NCI-H345 (cell line): ENCODE results near the gene ELOA2.
"Not testable (repeated sequence)": the region's sequence is repeated elsewhere in the genome, so short reads cannot be mapped to it uniquely, and the experiment has no call there.

Experiments used
- DNase-seq: peaks from one replicate; lab custom pipeline; 2025; lab: John Stamatoyannopoulos, UW

ELOA2 gene, protein sequence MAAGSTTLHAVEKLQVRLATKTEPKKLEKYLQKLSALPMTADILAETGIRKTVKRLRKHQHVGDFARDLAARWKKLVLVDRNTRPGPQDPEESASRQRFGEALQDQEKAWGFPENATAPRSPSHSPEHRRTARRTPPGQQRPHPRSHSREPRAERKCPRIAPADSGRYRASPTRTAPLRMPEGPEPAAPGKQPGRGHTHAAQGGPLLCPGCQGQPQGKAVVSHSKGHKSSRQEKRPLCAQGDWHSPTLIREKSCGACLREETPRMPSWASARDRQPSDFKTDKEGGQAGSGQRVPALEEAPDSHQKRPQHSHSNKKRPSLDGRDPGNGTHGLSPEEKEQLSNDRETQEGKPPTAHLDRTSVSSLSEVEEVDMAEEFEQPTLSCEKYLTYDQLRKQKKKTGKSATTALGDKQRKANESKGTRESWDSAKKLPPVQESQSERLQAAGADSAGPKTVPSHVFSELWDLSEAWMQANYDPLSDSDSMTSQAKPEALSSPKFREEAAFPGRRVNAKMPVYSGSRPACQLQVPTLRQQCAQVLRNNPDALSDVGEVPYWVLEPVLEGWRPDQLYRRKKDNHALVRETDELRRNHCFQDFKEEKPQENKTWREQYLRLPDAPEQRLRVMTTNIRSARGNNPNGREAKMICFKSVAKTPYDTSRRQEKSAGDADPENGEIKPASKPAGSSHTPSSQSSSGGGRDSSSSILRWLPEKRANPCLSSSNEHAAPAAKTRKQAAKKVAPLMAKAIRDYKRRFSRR

DNA sequence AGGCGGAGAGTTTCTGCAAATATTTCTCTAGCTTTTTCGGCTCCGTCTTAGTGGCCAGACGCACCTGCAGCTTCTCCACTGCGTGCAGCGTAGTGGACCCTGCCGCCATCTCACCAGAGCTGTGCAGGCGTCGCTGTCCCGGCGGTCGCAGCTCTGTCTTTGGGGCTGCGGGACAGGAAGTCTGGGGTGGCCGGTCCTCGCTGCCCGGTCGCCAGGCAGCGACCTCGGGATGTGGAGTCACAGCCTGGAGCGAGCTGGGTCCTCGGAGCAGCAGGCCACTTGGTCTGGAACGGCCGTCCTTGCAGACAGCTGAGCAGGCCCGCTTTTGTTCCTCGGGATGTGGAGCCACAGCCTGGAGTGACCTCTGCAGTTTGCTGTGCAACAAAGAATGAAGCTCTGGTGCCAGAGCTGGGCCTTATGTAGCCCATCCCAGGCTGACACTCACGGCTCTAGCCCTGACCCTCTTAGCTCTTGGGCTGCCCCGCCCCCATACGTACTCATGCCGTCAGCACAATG, at the start of gene ELOA2:
Gene ELOA2 (minus strand): TSS at position 466 of the 516 bp plus-strand sequence. CDS start 357 bp downstream, at position 109.
- DNase-seq: no peak

DNA sequence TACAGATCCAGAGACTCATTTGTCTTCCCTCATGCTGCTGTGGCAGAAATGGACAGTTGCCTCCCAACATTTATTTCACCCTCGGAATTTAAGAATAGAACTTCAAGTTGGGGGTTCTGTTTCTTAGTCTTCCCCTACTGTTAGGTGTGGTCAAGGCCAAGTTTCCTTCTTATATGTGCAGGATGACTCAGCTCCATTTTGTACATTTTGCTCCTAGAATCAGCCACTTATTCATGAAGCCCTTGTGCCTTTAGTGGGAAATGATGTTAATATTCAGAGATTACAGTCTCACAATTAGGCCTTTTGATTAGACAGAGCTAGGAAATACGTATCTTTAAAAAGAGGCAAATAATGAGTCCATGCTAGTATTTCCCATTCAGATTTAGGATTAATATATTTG, 46.2 kb upstream of the ELOA2 start:
- DNase-seq: no peak

DNA sequence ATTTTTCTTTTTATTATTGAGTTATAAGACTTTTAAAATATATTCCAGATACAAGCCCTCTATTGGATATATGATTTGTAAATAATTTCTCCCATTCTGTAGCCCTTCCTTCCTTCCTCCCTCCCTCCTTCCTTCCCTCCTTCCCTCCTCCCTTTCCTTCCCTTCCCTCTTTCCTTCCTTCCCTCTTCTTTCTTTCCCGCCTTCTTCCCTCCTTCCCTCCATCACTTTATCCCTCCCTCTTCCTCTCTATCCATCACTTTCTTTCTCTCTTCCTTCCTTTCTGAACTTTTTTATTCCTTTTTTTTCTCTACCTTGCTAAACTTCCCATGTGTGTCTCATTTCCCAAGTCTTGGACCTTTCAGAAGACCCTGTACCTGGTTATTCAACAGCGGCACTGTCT, 45.5 kb upstream of the ELOA2 start:
- no peak for DNase-seq

DNA sequence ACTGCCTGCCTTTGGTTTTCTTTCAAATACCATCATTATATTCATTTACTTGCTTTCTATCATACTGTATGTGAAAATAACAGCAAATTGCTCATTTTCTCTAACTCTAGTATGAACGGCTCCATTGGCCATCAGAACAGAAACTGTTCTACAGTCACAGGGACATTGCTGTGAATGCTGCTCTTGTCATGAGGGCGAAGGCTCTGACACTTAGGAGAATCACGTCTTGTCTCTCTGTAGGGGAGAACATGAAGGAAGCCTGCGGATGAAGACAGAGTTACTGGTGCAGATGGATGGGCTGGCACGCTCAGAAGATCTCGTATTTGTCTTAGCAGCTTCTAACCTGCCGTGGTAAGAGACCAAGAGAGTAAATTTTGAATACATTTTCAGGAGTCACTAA, 41.7 kb upstream of the ELOA2 start:
- no peak for DNase-seq

DNA sequence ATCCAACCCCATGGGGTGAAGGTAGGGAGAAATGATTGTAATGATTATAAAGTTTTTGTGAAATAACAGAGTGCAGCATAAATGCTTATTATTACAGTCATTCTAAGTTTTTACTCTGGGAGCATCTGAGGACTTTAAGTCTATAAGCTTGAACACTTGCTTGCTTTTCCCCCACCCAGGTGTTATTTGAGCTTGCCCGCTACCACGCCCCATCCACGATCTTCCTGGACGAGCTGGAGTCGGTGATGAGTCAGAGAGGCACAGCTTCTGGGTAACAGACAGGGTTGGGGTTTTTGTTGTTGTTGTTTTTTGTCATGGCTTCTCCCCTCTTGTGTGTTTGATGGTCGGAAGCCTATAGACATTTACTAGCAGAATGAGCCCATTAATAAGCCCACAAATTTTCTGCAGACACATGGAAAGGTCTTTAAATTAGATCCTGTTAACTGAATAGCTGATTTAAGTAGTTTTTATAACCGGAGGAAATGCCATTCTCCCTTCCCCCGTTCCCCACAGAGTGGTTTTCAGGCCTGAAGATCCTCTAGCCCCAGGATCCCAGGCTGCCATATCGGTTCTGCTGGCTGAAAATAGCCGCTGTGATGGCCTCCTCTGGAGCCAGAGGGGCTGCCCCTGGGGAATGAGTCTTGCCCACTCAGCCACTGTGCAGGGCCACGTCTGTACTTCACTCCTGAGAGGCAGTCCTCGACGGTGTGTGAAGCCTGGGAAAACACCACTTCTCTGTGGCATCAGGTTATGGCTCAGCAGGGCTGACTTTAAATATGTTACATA, 39.9 kb upstream of the ELOA2 start:
- DNase-seq: no peak

DNA sequence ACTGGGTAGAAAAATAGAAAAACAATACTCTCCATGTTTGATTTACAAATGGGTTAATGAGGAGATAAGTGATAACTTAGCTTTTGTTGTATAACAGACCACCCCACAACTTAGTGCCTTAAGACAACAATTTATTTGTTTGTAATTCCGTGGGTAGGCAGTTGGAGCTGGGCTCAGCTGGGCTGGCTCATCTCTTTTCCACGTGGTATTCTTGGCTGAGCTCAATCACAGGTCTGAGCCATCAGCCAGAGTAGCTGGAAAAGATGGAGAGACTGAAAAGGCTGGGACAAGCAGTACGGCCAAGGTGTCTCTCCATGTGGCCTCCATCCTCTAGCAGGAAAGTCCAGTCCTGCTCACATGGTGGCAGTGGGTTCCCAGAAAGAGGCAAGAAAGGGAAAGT, 32.2 kb upstream of the ELOA2 start:
- no peak for DNase-seq

DNA sequence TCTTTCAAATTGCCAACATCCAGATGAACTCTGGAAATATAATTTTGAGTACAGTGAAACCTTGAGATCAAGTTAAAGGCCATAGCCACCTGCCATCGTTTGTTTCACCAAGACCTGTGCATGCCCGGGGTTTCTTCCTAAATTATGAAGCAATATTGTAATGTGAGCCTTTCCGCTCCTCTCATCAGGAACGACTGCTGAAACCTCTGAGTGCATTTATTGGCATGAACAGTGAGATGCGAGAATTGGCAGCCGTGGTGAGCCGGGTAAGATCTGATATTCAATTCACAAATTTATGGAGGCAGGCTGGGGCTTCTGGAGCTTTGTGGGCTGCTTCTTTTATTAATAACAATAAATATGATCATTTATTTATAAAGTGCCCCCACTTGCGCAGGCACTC, 27.7 kb upstream of the ELOA2 start:
- DNase-seq: no peak

DNA sequence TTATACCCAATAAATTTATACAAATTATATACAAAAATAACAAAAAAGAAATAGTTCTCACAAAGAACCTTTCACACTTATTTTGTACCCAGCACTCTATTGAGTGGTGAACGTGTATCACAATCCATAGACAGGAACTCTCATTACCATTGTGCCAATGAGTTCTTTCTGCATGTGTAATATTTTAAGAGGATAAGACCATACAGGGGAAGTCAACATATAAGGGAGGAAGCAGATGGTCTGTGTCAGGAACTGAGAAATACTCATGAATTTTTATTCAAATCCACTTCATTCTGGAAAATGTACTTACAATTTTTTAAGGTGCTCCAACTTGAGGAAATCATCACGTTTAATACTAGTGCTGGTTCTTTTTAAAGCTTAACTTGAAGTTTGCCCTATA, 27.1 kb upstream of the ELOA2 start:
- DNase-seq: no peak

DNA sequence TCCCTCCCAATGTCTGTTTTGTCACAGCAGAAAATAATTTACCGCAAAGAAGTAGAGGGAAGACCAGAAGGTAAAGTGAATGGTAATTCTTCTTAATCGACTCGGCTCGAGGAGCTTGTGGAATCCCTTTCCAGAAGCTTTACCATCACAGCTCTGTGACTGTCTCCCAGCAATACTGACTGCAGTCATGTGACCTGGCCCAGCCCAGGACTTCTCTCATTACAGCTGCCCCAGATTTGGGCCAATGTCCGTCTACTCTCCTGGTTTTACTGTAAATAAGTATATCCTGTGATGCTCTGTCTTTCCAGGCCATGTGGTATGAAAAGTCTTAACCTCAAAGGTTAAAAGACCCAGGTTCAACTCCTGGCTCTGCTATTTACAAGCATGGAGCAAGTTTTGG, 18.9 kb upstream of the ELOA2 start:
- no peak for DNase-seq

DNA sequence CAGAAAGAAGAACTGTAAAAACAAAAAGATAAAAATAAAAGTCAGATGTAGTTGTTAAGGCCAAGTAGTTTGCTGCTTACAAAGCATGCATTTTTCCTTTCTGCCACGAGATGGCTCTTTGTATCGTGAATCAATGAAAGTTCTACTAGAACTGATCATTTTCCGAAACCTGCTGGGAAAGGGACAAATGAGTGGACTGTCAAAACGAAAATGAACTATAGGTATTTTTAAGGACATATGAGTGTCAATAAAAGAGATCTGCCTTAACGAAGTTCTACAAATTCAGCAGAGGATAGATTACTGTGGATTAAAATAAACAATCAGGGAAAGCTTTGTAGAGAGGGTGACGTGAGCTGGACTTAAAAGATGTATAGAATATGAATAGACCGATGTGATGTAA, 15.0 kb upstream of the ELOA2 start:
- peak; percentile 3 for DNase-seq

DNA sequence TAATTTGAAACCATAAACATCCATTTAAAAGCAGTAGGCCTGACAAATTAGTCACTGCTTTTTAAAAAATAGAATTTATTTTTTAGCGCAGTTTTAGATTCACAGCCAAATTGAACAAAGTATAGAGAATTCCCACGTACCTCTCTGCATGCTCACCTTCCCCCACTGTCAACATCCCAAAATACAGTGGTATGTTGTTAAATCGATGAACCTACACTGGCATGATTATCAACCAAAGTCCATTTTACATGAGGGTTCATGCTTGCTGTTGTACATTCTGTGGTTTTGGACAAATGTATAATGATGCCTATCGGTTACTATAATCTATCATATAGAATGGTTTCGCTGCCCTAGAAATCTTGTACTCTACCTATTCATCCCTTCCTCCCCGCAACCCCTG, 5.6 kb upstream of the ELOA2 start:
- no peak for DNase-seq

DNA sequence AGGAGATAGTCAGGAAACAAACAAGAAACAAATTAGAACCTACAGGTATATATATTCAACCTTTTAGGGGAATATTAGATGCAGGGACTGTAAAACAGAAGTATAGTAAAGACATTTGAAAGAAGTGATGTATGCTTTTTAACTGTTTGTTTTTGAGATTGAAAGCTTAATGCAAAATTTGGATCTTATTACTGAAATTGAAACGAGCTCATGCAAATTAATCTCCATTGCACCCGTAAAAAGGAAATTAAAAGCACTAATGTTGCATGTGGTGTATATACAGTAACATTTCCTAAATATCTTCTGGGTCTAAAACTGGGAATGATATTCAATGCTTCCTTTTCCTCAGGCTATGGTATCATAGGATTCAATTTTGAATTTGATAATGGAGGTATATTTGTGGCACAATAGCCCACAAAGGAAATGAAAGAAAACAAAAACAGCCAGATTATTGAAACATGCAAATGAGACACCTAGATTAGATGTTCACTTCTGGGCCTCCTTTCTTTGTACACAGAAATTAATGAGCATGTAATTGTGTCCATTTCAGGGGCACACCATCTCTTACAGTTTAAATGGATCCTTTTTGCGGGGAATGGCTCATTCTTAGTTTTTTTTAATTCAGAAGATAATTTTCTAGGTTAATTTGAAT, 1.6 kb upstream of the ELOA2 start:
- no peak for DNase-seq

DNA sequence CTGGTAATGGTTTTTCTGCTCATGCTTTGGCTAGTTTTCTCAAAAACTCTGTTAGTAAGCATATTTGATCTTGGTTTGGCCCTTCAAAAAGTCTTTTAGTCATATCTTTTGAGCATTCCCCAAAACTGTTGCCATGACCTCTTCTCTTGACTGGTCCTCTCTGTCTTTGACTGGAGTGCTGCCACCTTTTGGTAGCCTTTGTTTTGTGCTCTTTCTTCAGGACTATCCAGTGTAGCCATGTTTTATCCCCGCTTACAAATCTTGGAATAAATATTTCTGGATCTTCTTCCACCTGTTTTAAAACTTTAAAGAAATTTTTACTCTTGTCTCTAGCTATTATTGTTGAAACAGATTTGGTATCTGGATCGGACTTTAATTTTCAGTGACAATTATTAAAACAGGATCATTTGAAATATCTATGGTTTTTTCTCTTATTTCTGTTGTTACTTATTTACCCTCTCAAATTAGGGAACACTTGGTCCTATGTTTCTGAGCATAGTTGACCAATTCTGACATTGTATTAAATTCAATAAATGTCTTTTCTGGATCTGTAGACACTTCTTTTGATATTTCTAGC, 965 bp upstream of the ELOA2 start:
- DNase-seq: peak; percentile 13

DNA sequence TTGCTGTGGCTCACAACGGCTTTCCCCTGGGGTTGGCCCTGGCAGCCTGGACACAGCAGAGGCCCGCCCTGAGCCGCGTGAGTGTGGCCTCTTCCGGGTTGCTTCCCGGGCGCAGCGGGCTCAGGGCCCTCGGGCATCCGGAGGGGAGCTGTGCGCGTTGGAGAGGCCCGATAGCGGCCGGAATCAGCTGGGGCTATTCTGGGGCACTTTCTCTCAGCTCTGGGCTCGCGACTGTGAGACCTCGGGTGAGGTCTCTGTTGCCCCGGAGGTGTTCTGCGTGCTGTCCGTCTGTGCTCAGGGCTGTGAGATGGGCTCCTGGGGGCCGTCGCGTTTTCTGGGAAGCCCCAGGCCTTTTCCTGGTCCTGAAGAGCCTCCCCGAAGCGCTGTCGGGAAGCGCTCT, 830 bp downstream of the ELOA2 start:
- not testable (repeated sequence) for DNase-seq

DNA sequence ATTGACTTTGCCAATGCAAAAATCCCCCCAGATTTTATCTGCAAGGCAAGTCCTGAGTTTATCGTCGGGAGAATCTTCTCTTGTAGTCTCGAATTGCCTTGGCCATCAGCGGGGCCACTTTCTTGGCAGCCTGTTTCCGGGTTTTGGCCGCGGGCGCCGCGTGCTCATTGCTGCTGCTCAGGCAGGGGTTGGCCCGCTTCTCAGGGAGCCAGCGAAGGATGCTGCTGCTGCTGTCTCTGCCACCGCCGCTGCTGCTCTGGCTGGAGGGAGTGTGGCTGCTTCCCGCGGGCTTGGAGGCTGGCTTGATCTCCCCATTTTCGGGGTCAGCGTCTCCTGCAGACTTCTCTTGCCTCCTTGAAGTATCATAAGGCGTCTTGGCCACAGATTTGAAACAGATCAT, 2.5 kb downstream of the ELOA2 start:
- no peak for DNase-seq

DNA sequence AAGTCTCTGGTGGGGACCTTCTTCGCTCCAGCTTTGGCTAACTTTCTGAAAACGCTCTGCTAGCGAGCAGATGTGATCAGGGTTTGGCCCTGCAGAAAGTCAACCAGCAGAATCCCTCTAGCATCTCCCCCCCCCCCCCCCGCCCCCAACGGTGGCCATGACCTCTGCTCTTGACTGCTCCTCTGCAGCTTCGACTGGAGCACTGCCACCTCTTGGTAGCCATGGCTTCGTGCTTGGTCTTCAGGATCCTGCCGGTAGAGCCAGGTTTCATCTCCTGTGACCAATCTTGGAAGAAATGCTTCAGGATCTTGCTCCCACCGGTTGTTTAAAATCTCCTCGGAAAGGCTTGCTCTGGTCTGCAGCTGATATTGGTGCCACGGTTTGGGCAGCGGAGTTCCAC, 4.5 kb downstream of the ELOA2 start:
- not testable (repeated sequence) for DNase-seq

DNA sequence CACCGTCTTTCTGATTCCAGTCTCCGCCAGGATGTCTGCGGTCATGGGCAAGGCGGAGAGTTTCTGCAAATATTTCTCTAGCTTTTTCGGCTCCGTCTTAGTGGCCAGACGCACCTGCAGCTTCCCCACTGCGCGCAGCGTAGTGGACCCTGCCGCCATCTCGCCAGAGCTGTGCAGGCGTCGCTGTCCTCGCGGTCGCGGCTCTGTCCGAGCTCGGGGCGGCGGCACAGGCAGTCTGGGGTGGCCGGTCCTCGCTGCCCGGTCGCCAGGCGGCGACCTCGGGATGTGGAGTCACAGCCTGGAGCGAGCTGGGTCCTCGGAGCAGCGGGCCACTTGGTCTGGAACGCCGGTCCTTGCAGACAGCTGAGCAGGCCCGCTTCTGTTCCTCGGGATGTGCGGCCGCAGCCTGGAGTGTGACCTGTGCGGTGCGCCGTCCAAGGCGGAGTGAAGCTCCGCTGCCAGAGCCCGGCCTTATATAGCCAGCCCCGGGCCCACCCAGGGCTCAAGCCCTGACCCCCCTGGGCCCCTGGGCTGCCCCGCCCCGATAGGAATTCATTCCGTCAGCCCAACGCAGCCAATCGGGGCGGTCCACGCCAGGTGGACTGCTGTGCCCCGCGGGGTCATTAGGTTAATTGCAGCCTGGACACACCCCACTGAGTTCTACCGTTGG, 5.6 kb downstream of the ELOA2 start:
- DNase-seq: not testable (repeated sequence)

DNA sequence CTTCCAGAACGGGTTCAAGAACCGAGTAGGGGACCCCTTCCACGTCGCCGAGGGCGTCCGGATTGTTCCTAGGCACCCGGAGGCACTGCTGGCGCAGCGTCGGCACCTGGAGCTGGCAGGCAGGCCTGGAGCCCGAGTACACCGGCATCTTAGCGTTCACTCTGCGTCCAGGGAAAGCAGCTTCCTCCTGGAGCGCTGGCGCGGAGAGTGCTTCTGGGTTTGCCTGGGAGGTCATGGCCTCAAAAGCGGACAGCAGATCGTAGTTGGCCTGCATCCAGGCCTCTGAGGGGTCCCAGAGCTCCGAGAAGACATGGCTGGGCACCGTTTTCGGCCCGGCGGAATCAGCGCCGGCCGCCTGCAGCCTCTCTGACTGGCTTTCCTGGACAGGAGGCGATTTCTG, 6.7 kb downstream of the ELOA2 start:
- not testable (repeated sequence) for DNase-seq

DNA sequence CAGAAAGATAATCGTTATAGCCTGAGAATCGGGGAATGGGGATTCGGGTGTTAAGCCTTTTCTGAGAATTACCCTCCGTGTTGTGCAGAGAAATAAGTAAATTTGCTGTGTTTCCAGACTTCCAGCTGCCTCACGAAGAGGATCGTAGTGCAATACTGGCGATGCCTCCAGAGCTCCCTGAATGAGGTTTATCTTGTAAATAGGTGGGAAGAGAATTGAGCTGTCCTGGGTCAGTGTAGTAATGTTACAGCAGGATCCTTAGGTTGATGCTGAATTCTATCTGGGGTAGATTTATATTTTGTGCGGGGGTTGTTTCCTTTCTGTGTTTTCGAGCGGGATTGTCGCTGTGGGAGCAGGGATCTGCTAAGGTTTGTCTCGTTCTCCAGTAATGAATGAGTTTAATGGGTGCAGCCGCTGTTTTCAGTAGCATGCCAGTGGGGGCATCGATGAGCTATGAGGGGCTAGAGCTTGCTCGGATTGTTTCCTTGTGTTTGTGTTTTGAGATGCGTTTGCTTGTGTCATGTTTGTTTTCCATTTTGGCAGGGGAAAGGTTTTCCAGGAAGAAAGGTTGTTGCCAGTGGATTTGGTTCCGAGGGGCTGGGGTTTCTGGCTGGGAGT, 9.8 kb downstream of the ELOA2 start:
- DNase-seq: not testable (repeated sequence)

DNA sequence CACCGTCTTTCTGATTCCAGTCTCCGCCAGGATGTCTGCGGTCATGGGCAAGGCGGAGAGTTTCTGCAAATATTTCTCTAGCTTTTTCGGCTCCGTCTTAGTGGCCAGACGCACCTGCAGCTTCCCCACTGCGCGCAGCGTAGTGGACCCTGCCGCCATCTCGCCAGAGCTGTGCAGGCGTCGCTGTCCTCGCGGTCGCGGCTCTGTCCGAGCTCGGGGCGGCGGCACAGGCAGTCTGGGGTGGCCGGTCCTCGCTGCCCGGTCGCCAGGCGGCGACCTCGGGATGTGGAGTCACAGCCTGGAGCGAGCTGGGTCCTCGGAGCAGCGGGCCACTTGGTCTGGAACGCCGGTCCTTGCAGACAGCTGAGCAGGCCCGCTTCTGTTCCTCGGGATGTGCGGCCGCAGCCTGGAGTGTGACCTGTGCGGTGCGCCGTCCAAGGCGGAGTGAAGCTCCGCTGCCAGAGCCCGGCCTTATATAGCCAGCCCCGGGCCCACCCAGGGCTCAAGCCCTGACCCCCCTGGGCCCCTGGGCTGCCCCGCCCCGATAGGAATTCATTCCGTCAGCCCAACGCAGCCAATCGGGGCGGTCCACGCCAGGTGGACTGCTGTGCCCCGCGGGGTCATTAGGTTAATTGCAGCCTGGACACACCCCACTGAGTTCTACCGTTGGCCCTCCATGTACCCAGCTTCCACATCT, 11.5 kb downstream of the ELOA2 start:
- not testable (repeated sequence) for DNase-seq
